Endodermal cell (in vitro differentiated cells): ENCODE results near the gene TTC34. TPM values are rescaled to one million over a fixed set of nuclear protein-coding genes. Genes with fewer than 3 reads are reported as not detected.

Source experiments
- DNase-seq: peaks from one replicate; pipeline ENCODE4 v3.0.0-alpha.2; 2017
- H3K27ac ChIP-seq: 2 replicates; pipeline ENCODE4 v1.5.1; 2013; ENCODE audit warnings: mild to moderate bottlenecking, low read depth, low read length, moderate library complexity
- H3K27me3 ChIP-seq: 2 replicates; pipeline ENCODE4 v1.6.1; 2013; ENCODE audit warnings: mild to moderate bottlenecking, low read length, moderate library complexity; ENCODE audit not compliant: insufficient read depth, control insufficient read depth, poor library complexity, severe bottlenecking
- H3K36me3 ChIP-seq: 2 replicates; pipeline ENCODE4 v1.7.0; 2013; ENCODE audit warnings: mild to moderate bottlenecking, low read length, moderate library complexity; ENCODE audit not compliant: control insufficient read depth, insufficient read depth
- H3K4me1 ChIP-seq: one replicate; pipeline ENCODE4 v1.7.0; 2013; ENCODE audit warnings: low read length; ENCODE audit not compliant: control insufficient read depth, insufficient read depth
- H3K4me3 ChIP-seq: 2 replicates; pipeline ENCODE4 v1.5.1; 2013; ENCODE audit warnings: mild to moderate bottlenecking, low read length, moderate library complexity
- H3K9ac ChIP-seq: 2 replicates; pipeline ENCODE4 v1.6.1; 2013; ENCODE audit warnings: mild to moderate bottlenecking, low read length, moderate library complexity; ENCODE audit not compliant: poor library complexity, severe bottlenecking; ENCODE audit errors: extremely low read depth
- H3K9me3 ChIP-seq: 2 replicates; pipeline ENCODE4 v1.6.1; 2013; ENCODE audit warnings: mild to moderate bottlenecking, low read length, moderate library complexity; ENCODE audit not compliant: control insufficient read depth
- H3K27ac Mint-ChIP-seq: 2 replicates; pipeline ENCODE4 v1.8.0; 2020; ENCODE audit warnings: mixed read lengths
- H3K27me3 Mint-ChIP-seq: 2 replicates; pipeline ENCODE4 v1.8.0; 2021; ENCODE audit warnings: mild to moderate bottlenecking, mixed read lengths; ENCODE audit not compliant: insufficient read depth
- H3K36me3 Mint-ChIP-seq: 2 replicates; pipeline ENCODE4 v1.8.0; 2020; ENCODE audit warnings: low read depth, mixed read lengths
- H3K4me1 Mint-ChIP-seq: 2 replicates; pipeline ENCODE4 v1.8.0; 2020; ENCODE audit warnings: mixed read lengths
- H3K4me3 Mint-ChIP-seq: 2 replicates; pipeline ENCODE4 v1.8.0; 2020; ENCODE audit warnings: mild to moderate bottlenecking, moderate library complexity, mixed read lengths
- H3K9me3 Mint-ChIP-seq: 2 replicates; pipeline ENCODE4 v1.8.0; 2020; ENCODE audit warnings: mild to moderate bottlenecking, mixed read lengths
- WGBS, 2 experiments: methylation state at CpG; one replicate each; pipeline versions ENCODE4 v1.1.5 to v1.1.7; 2013; ENCODE audit warnings: missing lambda C conversion rate in 2 of 2, mixed read lengths in 1 of 2; ENCODE audit not compliant: insufficient coverage in 1 of 2, insufficient read length in 1 of 2; 5-methylcytosine and 5-hydroxymethylcytosine counted together
- total RNA-seq, 2 donors: library from RNA; stranded (reverse); fragmentation: NEBNext Ultra II Directional in 1 of 2; extraction: Animal tissue kit (Norgen Biotek cat#: 25700) in 1 of 2; gene quantifications; 2 replicates in 1 of 2; 3 replicates in 1 of 2; pipeline ENCODE4 v1.2.1, GENCODE V29; 2021
- TF ChIP-seq, protein P1 (sequence below): fragments of 200-600 bp; sonication (generic); conservative IDR thresholded peaks from 2 replicates; pipeline ENCODE4 v1.5.0; 2021; ENCODE audit warnings: antibody characterized with exemption, mild to moderate bottlenecking

Gene TTC34
- total RNA-seq, 2 donors from 2014 or later = 2.4 to 3.1 TPM

- TF ChIP-seq, protein P1, sequence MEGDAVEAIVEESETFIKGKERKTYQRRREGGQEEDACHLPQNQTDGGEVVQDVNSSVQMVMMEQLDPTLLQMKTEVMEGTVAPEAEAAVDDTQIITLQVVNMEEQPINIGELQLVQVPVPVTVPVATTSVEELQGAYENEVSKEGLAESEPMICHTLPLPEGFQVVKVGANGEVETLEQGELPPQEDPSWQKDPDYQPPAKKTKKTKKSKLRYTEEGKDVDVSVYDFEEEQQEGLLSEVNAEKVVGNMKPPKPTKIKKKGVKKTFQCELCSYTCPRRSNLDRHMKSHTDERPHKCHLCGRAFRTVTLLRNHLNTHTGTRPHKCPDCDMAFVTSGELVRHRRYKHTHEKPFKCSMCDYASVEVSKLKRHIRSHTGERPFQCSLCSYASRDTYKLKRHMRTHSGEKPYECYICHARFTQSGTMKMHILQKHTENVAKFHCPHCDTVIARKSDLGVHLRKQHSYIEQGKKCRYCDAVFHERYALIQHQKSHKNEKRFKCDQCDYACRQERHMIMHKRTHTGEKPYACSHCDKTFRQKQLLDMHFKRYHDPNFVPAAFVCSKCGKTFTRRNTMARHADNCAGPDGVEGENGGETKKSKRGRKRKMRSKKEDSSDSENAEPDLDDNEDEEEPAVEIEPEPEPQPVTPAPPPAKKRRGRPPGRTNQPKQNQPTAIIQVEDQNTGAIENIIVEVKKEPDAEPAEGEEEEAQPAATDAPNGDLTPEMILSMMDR = no peak
Observed at GRCh38 chr1:2825487-2826189, 24.1 kb upstream of the TTC34 start.

DNA sequence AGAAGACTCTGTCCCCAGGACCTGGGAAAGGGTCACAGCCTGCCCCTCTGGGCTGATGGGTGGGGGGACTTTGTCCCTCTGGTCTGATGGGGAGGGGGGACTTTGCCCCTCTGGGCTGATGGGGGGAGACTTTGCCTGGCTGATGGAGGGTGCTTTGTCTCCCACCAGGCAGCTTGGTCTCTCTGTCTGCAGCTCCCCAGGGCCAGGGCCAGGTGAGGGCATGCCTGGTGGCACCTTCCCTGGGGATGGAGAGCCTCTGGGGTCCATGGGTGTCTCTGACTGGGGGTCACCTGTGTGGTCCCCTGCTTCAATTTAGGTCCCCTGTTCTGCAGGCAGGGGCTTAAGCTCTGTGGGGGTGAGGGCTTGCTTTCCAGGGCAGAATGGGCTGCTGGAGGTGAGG is 23.5 kb upstream of the TTC34 start:
- no peaks in the 10 kb centered on the region for H3K36me3 ChIP-seq
- no peak for DNase-seq
- TF ChIP-seq, protein P1 = no peak
- H3K27ac ChIP-seq = no peak overlapping the region
- H3K4me1 ChIP-seq = no peaks in the 10 kb centered on the region
- Mint-ChIP-seq H3K9me3 (peaks cover 94% of the 10 kb centered on the region), H3K4me3 (no peak overlapping the region), H3K27me3 (no peaks in the 10 kb centered on the region), H3K27ac (no peak overlapping the region), H3K36me3 (peaks cover 1% of the 10 kb centered on the region), H3K4me1 (no peaks in the 10 kb centered on the region)
- H3K9ac ChIP-seq = no peak overlapping the region
- no peaks in the 10 kb centered on the region for H3K27me3 ChIP-seq
- no peak overlapping the region for H3K4me3 ChIP-seq
- peaks cover 15% of the 10 kb centered on the region for H3K9me3 ChIP-seq

More at GRCh38 chr1:2825487-2826189, 24.1 kb upstream of the TTC34 start:
- no peak for DNase-seq
- Mint-ChIP-seq H3K4me3 (no peak overlapping the region), H3K27ac (no peak overlapping the region), H3K36me3 (peaks cover 1% of the 10 kb centered on the region), H3K27me3 (no peaks in the 10 kb centered on the region), H3K9me3 (peaks cover 96% of the 10 kb centered on the region), H3K4me1 (no peaks in the 10 kb centered on the region)
- no peak overlapping the region for H3K27ac ChIP-seq
- H3K4me1 ChIP-seq = no peaks in the 10 kb centered on the region
- WGBS, 2 experiments = 83 to 87% methylated on average over 5 to 18 of the region's 18 CpGs
- H3K4me3 ChIP-seq = no peak overlapping the region
- H3K9ac ChIP-seq = no peak overlapping the region
- H3K27me3 ChIP-seq = no peaks in the 10 kb centered on the region
- H3K9me3 ChIP-seq = peaks cover 15% of the 10 kb centered on the region
- H3K36me3 ChIP-seq = no peaks in the 10 kb centered on the region

DNA sequence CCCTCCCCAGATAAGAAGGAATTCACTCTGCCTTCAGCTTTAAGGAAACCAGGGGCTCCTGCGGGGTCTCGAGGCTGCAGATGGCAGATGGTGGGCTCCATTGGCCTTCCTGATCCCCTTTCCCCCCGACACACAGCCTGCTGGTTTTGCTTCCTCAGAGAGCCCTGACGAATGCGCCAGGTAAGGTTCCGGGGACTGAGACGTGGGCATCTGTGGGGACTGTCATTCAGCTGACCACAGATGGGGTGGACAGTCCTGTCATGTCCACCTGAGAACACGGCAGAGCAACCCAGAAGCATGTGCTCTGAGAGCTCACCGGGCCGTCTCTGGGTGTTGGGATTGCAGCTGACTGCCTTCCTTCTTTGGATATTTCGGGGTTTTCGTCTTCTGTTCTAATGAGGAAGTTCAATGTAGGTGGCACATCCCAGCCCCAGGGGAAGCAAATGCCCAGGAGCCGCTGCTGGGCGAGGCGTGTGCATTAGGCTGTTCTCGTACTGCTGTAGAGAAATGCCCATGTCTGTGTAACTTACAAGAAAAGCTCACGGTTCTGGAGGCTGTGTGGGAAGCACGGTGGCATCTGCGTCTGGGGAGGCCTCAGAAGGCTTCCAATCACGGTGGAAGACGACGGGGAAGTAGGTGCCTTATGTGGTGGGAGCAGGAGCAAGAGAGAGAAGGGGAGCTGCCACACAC is 22.6 kb upstream of the TTC34 start:
- WGBS, 2 experiments = 80 to 81% methylated on average over 15 to 22 of the region's 22 CpGs
- Mint-ChIP-seq H3K36me3 (peaks cover 6% of the 10 kb centered on the region), H3K4me1 (no peaks in the 10 kb centered on the region), H3K9me3 (peaks cover 94% of the 10 kb centered on the region), H3K27ac (no peak overlapping the region), H3K27me3 (no peaks in the 10 kb centered on the region), H3K4me3 (no peak overlapping the region)
- Histone ChIP-seq H3K36me3 (no peaks in the 10 kb centered on the region), H3K9ac (no peak overlapping the region), H3K4me3 (no peak overlapping the region), H3K9me3 (peaks cover 21% of the 10 kb centered on the region), H3K4me1 (no peaks in the 10 kb centered on the region), H3K27ac (no peak overlapping the region), H3K27me3 (no peaks in the 10 kb centered on the region)
- DNase-seq = no peak
- TF ChIP-seq, protein P1 = no peak
